Thyroid gland (tissue), 4 donors: ENCODE measurements around the gene POU2F3. TPM values are rescaled to one million over a fixed set of nuclear protein-coding genes. Genes with fewer than 3 reads are reported as not detected.

Experiments
- DNase-seq, 2 donors: peaks; one replicate each; pipeline ENCODE4 v3.0.0-alpha.2; 2019
- H3K27ac ChIP-seq, 3 donors: fragments of 200-600 bp; sonication (generic); 1 replicate in 2 of 3; 2 replicates in 1 of 3; pipeline ENCODE4 v1.5.1; 2016 to 2019; ENCODE audit warnings: mild to moderate bottlenecking in 1 of 3, moderate library complexity in 1 of 3
- H3K27me3 ChIP-seq: fragments of 200-600 bp; sonication (generic); one replicate; pipeline ENCODE4 v1.5.1; 2019
- H3K36me3 ChIP-seq, 2 donors: fragments of 200-600 bp; sonication (generic); one replicate each; pipeline ENCODE4 v1.5.1; 2016 to 2019
- H3K4me1 ChIP-seq, 2 donors: fragments of 200-600 bp; sonication (generic); one replicate each; pipeline ENCODE4 v1.5.1; 2017 to 2019
- H3K4me3 ChIP-seq, 3 donors: fragments of 200-600 bp; sonication (generic); replicated peaks in 1 of 3; 1 replicate in 2 of 3; 2 replicates in 1 of 3; pipeline ENCODE4 v1.5.1; 2016; ENCODE audit warnings: mild to moderate bottlenecking in 1 of 3
- H3K9me3 ChIP-seq: fragments of 200-600 bp; sonication (generic); one replicate; pipeline ENCODE4 v1.5.1; 2017
- POLR2A ChIP-seq, 2 donors: fragments of 450-650 bp; IDR thresholded peaks; one replicate each; pipeline ENCODE4 v1.6.1; 2017; ENCODE audit warnings: antibody characterized with exemption in 2 of 2, mild to moderate bottlenecking in 2 of 2, moderate library complexity in 1 of 2
- WGBS, 2 donors: methylation state at CpG; one replicate each; pipeline ENCODE4 v1.1.5; 2017; 5-methylcytosine and 5-hydroxymethylcytosine counted together
- intact Hi-C: fragments of 100-400 bp; cut with DNase I; formaldehyde crosslinking; loops from one replicate; pipeline ENCODE4 v1.15.1; 2023
- total RNA-seq, 4 donors: library from RNA; depleted of rRNA; stranded (reverse); fragments of >200 nt; gene quantifications; one replicate each; pipeline ENCODE4 v1.2.3, GENCODE V29; 2016
- TF ChIP-seq, protein P1 (sequence below), 6 experiments: fragments of 200-600 bp in 3 of 6; fragments of 450-650 bp in 3 of 6; sonication (generic) in 3 of 6; IDR thresholded peaks; one replicate each; pipeline ENCODE4 v1.5.1; 2016 to 2019; ENCODE audit warnings: antibody characterized with exemption in 6 of 6, mild to moderate bottlenecking in 2 of 6, inconsistent platforms in 1 of 6, moderate library complexity in 1 of 6

POU2F3 gene
- total RNA-seq, 4 donors from 2014 or later = 1.2 to 2.3 (median 1.8) TPM

DNA sequence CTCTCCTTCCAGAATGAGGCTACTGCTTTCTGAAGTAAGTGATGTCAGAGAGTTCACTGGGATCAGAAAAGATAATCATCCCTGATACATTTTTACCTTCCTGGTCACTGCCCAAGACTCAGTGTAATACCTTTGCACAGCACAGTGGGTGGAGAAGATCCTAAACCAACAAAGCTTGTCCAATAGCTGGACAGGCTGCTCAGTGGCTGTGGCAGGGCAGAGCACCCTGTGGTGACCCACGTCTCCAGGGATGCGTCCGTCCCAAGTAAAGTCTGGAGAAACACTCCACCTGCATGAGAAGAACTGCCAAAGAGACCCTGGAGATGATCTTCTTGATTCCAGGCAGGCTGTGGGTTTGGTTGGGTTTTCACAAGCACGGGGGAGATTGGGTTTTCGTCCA lies 54.2 kb downstream of the POU2F3 start:
- no peak overlapping the region for H3K4me3 ChIP-seq
- no peak for DNase-seq
- no peaks in the 10 kb centered on the region for H3K4me1 ChIP-seq
- H3K9me3 ChIP-seq = no peaks in the 10 kb centered on the region
- no peak overlapping the region for H3K27ac ChIP-seq
- TF ChIP-seq POLR2A (IDR thresholded peaks at IDR 0.05) = no peak
- TF ChIP-seq, protein P1, sequence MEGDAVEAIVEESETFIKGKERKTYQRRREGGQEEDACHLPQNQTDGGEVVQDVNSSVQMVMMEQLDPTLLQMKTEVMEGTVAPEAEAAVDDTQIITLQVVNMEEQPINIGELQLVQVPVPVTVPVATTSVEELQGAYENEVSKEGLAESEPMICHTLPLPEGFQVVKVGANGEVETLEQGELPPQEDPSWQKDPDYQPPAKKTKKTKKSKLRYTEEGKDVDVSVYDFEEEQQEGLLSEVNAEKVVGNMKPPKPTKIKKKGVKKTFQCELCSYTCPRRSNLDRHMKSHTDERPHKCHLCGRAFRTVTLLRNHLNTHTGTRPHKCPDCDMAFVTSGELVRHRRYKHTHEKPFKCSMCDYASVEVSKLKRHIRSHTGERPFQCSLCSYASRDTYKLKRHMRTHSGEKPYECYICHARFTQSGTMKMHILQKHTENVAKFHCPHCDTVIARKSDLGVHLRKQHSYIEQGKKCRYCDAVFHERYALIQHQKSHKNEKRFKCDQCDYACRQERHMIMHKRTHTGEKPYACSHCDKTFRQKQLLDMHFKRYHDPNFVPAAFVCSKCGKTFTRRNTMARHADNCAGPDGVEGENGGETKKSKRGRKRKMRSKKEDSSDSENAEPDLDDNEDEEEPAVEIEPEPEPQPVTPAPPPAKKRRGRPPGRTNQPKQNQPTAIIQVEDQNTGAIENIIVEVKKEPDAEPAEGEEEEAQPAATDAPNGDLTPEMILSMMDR (IDR thresholded peaks at IDR 0.05) = no peak
- H3K36me3 ChIP-seq = no peaks in the 10 kb centered on the region
- intact Hi-C loops = no loop called here
- WGBS, 2 donors = 76 to 83% methylated on average over 5 of the region's 5 CpGs
- no peaks in the 10 kb centered on the region for H3K27me3 ChIP-seq

DNA sequence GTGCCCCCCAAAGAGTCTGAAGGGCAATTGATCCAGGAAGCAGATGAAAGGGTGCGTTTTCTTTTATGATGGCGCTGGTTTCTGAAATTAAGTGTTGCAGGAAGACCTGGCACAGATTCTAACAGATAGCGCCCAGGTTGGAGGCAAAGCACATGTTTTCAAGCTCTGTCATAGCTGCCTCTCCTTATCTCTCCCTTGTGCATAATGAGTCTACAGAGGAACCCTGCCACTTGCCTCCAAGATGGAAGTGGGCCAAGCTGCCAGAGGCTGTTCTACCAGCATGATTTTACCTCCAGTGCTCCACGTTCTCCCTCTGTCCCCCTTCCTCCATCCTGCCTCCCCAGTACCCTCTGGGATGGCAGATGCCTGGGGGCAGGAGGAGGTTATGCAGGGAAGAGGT lies 55.2 kb downstream of the POU2F3 start:
- H3K9me3 ChIP-seq = no peaks in the 10 kb centered on the region
- H3K27me3 ChIP-seq = no peaks in the 10 kb centered on the region
- intact Hi-C loops = no loop called here
- 62 to 70% methylated on average over 4 of the region's 4 CpGs for WGBS, 2 donors
- no peak overlapping the region for H3K4me3 ChIP-seq
- no peaks in the 10 kb centered on the region for H3K36me3 ChIP-seq
- no peaks in the 10 kb centered on the region for H3K4me1 ChIP-seq
- no peak for DNase-seq
- H3K27ac ChIP-seq = no peak overlapping the region
- TF ChIP-seq POLR2A (IDR thresholded peaks at IDR 0.05) = no peak
- TF ChIP-seq, protein P1 (IDR thresholded peaks at IDR 0.05) = no peak

DNA sequence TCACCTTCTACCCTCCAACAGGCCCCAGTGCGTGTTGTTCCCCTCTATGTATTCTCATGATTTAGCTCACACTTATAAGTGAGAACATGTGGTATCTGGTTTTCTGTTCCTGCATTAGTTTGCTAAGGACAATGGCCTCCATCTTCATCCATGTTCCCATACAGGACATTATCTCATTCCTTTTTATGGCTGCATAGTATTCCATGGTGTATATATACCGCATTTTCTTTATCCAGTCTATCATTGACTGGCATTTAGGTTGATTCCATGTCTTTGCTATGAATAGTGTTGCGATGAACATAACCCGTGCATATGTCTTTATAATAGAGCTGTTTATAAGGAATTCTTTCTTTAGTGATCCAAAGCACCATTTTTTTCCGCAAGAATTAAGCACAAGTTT lies 56.6 kb downstream of the POU2F3 start:
- H3K4me3 ChIP-seq = no peak overlapping the region
- no peak for DNase-seq
- no peaks in the 10 kb centered on the region for H3K36me3 ChIP-seq
- intact Hi-C loops = no loop called here
- H3K9me3 ChIP-seq = no peaks in the 10 kb centered on the region
- no peaks in the 10 kb centered on the region for H3K27me3 ChIP-seq
- H3K27ac ChIP-seq = no peak overlapping the region
- 96 to 97% methylated on average over 5 of the region's 5 CpGs for WGBS, 2 donors
- peaks cover 1 to 3% of the 10 kb centered on the region in 2 donors for H3K4me1 ChIP-seq
- TF ChIP-seq, protein P1 (IDR thresholded peaks at IDR 0.05) = no peak

DNA sequence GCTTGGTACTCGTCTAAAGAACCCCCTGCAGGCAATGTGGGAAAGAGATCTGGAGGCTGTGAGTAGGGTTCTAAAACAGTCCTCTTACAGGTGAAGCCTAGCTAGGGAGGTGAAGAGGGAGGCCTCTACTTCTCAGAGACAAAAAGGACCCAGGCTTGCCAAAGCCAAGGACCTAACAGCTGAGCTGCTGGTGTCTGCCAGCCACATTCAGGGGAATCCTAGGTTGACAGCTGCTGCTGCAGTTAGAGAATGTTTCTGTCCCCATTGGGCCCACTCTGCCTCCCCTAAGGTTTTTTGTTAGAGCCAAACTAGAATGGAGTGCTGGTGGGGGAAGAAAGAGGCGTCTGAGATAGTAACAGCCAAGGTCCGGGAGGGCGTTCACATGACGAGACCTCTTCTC lies 58.5 kb downstream of the POU2F3 start:
- Histone ChIP-seq H3K27ac (no peak overlapping the region), H3K4me1 (peaks cover 6 to 16% of the 10 kb centered on the region in 2 donors), H3K4me3 (no peak overlapping the region), H3K27me3 (no peaks in the 10 kb centered on the region), H3K9me3 (no peaks in the 10 kb centered on the region), H3K36me3 (no peaks in the 10 kb centered on the region)
- intact Hi-C loops = loop anchor here (2.0 kb wide), 1 partner anchor 64 kb away; no protein-coding TSS in a partner anchor
- 90% methylated on average over 5 of the region's 5 CpGs for WGBS, 2 donors
- no peak for TF ChIP-seq POLR2A (IDR thresholded peaks at IDR 0.05)
- TF ChIP-seq, protein P1 (IDR thresholded peaks at IDR 0.05) = no peak
- DNase-seq = no peak

DNA sequence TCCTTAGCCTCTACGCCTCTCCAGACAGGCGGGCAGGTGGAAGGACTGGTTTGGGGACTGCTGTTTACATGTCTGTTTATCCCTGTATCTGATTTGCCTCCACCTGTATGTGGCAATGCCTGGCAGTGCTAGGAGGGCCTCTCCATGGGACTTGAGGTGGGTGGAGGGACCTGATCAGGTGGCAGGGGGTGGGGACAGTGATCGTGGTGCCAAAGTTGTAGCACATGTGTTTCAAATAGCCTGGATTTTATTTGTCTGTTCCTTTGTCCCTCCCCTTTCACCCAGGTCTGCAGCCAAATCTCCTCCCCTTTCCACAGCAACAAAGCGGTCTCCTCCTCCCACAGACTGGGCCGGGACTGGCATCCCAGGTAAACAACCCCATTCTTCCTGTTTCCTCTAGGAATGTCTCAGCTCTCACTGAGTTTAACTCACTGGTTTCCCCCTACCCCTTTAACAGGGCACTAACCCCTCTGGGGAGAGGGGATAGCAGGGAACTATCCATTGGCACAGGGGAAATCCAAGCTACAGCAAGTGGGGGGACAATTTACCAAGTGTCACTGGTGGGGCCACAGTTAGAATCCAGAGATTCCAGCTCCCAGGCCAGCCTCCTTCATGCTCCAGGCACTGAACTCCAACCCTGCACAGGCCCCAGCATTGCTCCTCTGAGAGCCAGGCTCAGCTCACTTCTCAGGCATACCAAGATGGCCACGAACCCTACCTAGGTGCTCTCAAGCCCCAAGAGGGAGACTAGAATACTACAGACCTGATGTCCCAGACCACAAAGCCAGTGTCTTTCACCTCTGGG lies 62.3 kb downstream of the POU2F3 start:
- 45 to 48% methylated on average over 6 of the region's 6 CpGs for WGBS, 2 donors
- Histone ChIP-seq H3K36me3 (no peaks in the 10 kb centered on the region), H3K27me3 (no peaks in the 10 kb centered on the region), H3K4me1 (peaks cover 6 to 16% of the 10 kb centered on the region in 2 donors), H3K27ac (peak overlapping the region; percentile 63 to 68 (median 64)), H3K4me3 (no peak overlapping the region), H3K9me3 (no peaks in the 10 kb centered on the region)
- peak; percentile 86 to 88 for DNase-seq
- TF ChIP-seq POLR2A (IDR thresholded peaks at IDR 0.05) = peak in 1 of 2 donors; percentile 20
- TF ChIP-seq, protein P1 (IDR thresholded peaks at IDR 0.05) = no peak
- intact Hi-C loops = loop anchor here (5.0 kb wide), 1 partner anchor 130 kb away; no protein-coding TSS in a partner anchor
